Testis (tissue), 2 donors: Measurements from ENCODE around the gene ZMYND11.

ENCODE experiments used
- POLR2A ChIP-seq: fragments of 450-650 bp; IDR thresholded peaks from one replicate; pipeline ENCODE4 v1.6.1; 2017; ENCODE audit warnings: antibody characterized with exemption, mild to moderate bottlenecking, moderate library complexity
- TF ChIP-seq, protein P1 (sequence below), 3 experiments: fragments of 450-650 bp in 2 of 3; fragments of 200-600 bp in 1 of 3; sonication (generic) in 1 of 3; IDR thresholded peaks; one replicate each; pipeline ENCODE4 v1.5.1; 2016 to 2019; ENCODE audit warnings: antibody characterized with exemption in 3 of 3, mild to moderate bottlenecking in 2 of 3, moderate library complexity in 1 of 3

DNA sequence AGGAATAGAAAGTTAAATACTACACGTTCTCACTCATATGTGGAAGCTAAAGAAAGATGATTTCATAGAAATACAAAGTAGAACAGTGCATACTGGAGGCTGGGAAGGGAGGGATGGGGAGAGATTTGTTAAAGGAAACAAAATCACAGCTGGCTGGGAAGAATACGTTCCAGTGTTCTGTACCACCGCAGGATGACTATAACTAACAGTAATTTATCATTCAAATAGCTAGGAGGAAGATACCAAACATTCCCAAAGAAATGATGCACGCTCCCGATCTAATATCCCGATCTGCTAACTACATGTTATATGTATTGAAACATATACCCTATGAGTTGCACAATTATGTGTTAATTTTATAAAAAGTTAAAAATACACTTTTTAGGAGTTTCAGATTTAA is 162.3 kb downstream of the ZMYND11 start:
- TF ChIP-seq, protein P1, sequence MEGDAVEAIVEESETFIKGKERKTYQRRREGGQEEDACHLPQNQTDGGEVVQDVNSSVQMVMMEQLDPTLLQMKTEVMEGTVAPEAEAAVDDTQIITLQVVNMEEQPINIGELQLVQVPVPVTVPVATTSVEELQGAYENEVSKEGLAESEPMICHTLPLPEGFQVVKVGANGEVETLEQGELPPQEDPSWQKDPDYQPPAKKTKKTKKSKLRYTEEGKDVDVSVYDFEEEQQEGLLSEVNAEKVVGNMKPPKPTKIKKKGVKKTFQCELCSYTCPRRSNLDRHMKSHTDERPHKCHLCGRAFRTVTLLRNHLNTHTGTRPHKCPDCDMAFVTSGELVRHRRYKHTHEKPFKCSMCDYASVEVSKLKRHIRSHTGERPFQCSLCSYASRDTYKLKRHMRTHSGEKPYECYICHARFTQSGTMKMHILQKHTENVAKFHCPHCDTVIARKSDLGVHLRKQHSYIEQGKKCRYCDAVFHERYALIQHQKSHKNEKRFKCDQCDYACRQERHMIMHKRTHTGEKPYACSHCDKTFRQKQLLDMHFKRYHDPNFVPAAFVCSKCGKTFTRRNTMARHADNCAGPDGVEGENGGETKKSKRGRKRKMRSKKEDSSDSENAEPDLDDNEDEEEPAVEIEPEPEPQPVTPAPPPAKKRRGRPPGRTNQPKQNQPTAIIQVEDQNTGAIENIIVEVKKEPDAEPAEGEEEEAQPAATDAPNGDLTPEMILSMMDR (IDR thresholded peaks at IDR 0.05): no peak
- no peak for TF ChIP-seq POLR2A
